Adrenal gland (tissue), 5 donors: ENCODE results near the gene AP2A2.

ENCODE experiments used
- CTCF ChIP-seq, 6 experiments: fragments of 450-650 bp in 4 of 6; fragments of 200-600 bp in 2 of 6; sonication (generic) in 1 of 6; IDR thresholded peaks; 1 replicate in 5 of 6; 2 replicates in 1 of 6; pipeline versions ENCODE4 v1.5.1 to v1.8.0; 2016 to 2021; ENCODE audit warnings: antibody characterized with exemption in 6 of 6, mild to moderate bottlenecking in 2 of 6, moderate library complexity in 1 of 6
- POLR2A ChIP-seq, 2 donors: fragments of 450-650 bp; IDR thresholded peaks; one replicate each; pipeline ENCODE4 v1.6.1; 2017; ENCODE audit warnings: antibody characterized with exemption in 2 of 2, mild to moderate bottlenecking in 2 of 2, moderate library complexity in 1 of 2
- donor health status: DM: no; HTN: no; CAD: no.

DNA sequence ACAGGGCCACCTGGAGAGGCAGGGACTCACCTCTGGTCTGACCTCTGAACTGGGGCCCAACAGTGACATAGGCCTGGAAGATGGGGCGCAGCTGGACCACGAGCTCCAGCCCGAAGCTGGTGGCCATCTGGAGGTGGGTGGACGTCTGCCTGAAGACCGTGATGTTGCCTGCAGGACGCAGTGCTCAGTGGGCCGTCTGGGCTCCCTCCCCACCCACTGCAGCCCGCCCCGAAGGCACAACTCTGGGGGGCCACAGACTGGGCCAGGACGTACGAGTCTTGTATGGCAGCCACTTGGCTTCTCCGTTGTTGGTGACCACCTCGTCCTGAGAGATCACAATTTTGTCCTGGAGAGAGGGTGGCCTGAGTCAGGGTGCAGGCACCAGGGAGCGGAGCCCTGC lies 102.9 kb downstream of the AP2A2 start:
- no peak for TF ChIP-seq CTCF (IDR thresholded peaks at IDR 0.05)
- TF ChIP-seq POLR2A (IDR thresholded peaks at IDR 0.05): no peak
